GM12892 (cell line): ENCODE measurements around the gene FAM177B.

ENCODE experiments used
- POLR2A ChIP-seq: IDR thresholded peaks from 2 replicates; pipeline ENCODE4 v1.6.1; 2011; ENCODE audit warnings: low read depth, low read length, control low read depth
- POLR2AphosphoS5 ChIP-seq: IDR thresholded peaks from 2 replicates; pipeline ENCODE4 v1.6.1; 2011; ENCODE audit warnings: low read depth, low read length, control low read depth

DNA sequence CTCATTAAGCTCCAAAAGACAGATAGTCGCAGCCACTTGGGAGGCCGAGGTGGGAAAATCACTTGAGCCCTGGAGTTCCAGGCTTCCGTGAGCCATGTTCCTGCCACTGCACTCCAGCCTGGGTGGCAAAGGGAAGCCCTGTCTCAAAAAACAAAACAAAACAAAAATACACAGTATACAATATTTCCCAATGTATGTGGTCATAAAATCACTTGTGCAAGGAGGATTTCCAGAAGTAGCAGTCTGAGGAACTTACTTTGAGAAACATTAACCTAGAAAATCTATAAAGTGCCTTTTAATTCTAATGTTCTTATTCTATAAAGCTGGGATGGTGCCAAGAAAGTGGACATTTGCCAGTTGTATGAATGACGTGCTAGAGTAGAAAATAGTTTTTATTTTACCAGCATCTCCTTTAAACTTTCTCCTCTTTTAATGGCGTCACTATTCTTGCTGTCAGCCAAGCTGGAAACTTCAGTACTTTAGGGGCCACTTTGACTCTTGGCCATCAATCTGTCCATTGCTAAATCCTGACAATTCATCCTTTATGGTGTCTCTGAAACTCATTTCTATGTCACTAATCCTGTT is 22.5 kb downstream of the FAM177B start:
- TF ChIP-seq POLR2A = no peak
- TF ChIP-seq POLR2AphosphoS5 = no peak
